CD4-positive, CD25-positive, alpha-beta regulatory T cell (primary cell): ENCODE results near the gene DNAJB14. TPM values are rescaled to one million over a fixed set of nuclear protein-coding genes. Genes with fewer than 3 reads are reported as not detected.
A peak's percentile ranks its signal among the peaks of the same experiment; 100 is the strongest.

Experiments
- ATAC-seq, 2 donors: fragments of 150-1000 bp; cut with Tn5 transposase; one replicate each; pipeline ENCODE4 v1.10.0; 2021; ENCODE audit warnings: low read depth in 2 of 2, moderate number of reproducible peaks in 2 of 2, moderate library complexity in 1 of 2
- DNase-seq, 3 donors: peaks; one replicate each; pipeline versions ENCODE4 v3.0.0 to v3.0.0-alpha.2; 2012 to 2022; ENCODE audit warnings: mixed read lengths in 1 of 3
- H3K27ac ChIP-seq: one replicate; pipeline ENCODE4 v1.7.0; 2013; ENCODE audit warnings: mild to moderate bottlenecking, low read length; ENCODE audit not compliant: insufficient read depth, poor library complexity, severe bottlenecking
- H3K27me3 ChIP-seq: one replicate; pipeline ENCODE4 v1.7.0; 2013; ENCODE audit warnings: low read length; ENCODE audit not compliant: control insufficient read depth, insufficient read depth
- H3K36me3 ChIP-seq: one replicate; pipeline ENCODE4 v1.7.0; 2013; ENCODE audit warnings: mild to moderate bottlenecking, low read length, moderate library complexity; ENCODE audit not compliant: control insufficient read depth, insufficient read depth
- H3K4me1 ChIP-seq: 2 replicates; pipeline ENCODE4 v1.7.0; 2013; ENCODE audit warnings: mild to moderate bottlenecking, low read length; ENCODE audit not compliant: insufficient read depth, control insufficient read depth, poor library complexity, severe bottlenecking
- H3K4me3 ChIP-seq: one replicate; pipeline ENCODE4 v1.7.0; 2013; ENCODE audit warnings: low read depth, mild to moderate bottlenecking, low read length, moderate library complexity
- H3K9me3 ChIP-seq, 2 experiments: 1 replicate in 1 of 2; 2 replicates in 1 of 2; pipeline ENCODE4 v1.7.0; 2013; ENCODE audit warnings: low read length in 2 of 2, mild to moderate bottlenecking in 1 of 2, moderate library complexity in 1 of 2; ENCODE audit not compliant: control insufficient read depth in 2 of 2
- H3K27ac Mint-ChIP-seq, 3 donors: one replicate each; pipeline ENCODE4 v1.8.0; 2020 to 2022; ENCODE audit warnings: mild to moderate bottlenecking in 3 of 3, mixed read lengths in 3 of 3, moderate library complexity in 2 of 3
- H3K27me3 Mint-ChIP-seq: one replicate; pipeline ENCODE4 v1.8.0; 2022; ENCODE audit warnings: mild to moderate bottlenecking, mixed read lengths
- H3K36me3 Mint-ChIP-seq: one replicate; pipeline ENCODE4 v1.8.0; 2020; ENCODE audit warnings: mixed read lengths
- H3K4me1 Mint-ChIP-seq, 4 donors: one replicate each; pipeline ENCODE4 v1.8.0; 2020 to 2022; ENCODE audit warnings: mixed read lengths in 4 of 4, mild to moderate bottlenecking in 1 of 4
- H3K4me3 Mint-ChIP-seq, 4 donors: one replicate each; pipeline ENCODE4 v1.8.0; 2020 to 2022; ENCODE audit warnings: mild to moderate bottlenecking in 4 of 4, mixed read lengths in 4 of 4, moderate library complexity in 3 of 4
- H3K9me3 Mint-ChIP-seq, 7 donors: one replicate each; pipeline ENCODE4 v1.8.0; 2020 to 2022; ENCODE audit warnings: mixed read lengths in 7 of 7, mild to moderate bottlenecking in 3 of 7, moderate library complexity in 2 of 7
- polyA plus RNA-seq, 4 donors: library from polyadenylated mRNA; unstranded; fragments of 300-500 nt; fragmentation: Illumina TruSeq; gene quantifications; one replicate each; pipeline ENCODE4 v1.2.3, GENCODE V29; 2021
- total RNA-seq: library from RNA; stranded (reverse); gene quantifications from one replicate; pipeline ENCODE4 v1.2.3, GENCODE V29; 2022

The DNAJB14 gene
- total and polyA plus RNA-seq, 5 donors from 2014 or later = 50.3 to 66.1 (median 54.3) TPM

GRCh38 chr4:99853190-99853589, 93.2 kb downstream of the DNAJB14 start:
- Mint-ChIP-seq H3K36me3 (peaks cover 20% of the 10 kb centered on the region), H3K4me1 (peaks cover 35 to 67% (median 60%) of the 10 kb centered on the region in 4 donors), H3K27me3 (no peaks in the 10 kb centered on the region), H3K27ac (peak overlapping the region in 2 of 3 donors; percentile 39 to 90), H3K4me3 (no peak overlapping the region), H3K9me3 (no peaks in the 10 kb centered on the region)
- Histone ChIP-seq H3K27me3 (no peaks in the 10 kb centered on the region), H3K4me3 (no peak overlapping the region), H3K27ac (no peak overlapping the region), H3K9me3 (no peaks in the 10 kb centered on the region), H3K4me1 (peaks cover 38% of the 10 kb centered on the region), H3K36me3 (no peaks in the 10 kb centered on the region)
- ATAC-seq (no peak), DNase-seq (no peak)

GRCh38 chr4:99852199-99852749, 94.1 kb downstream of the DNAJB14 start:
- H3K27ac Mint-ChIP-seq = peak overlapping the region; percentile 72 to 90 (median 74)
- Histone ChIP-seq H3K4me1 (peaks cover 46% of the 10 kb centered on the region), H3K27ac (peak overlapping the region; percentile 71), H3K27me3 (no peaks in the 10 kb centered on the region), H3K36me3 (no peaks in the 10 kb centered on the region), H3K9me3 (no peaks in the 10 kb centered on the region), H3K4me3 (peak overlapping the region; percentile 34)
- no peaks in the 10 kb centered on the region for H3K9me3 Mint-ChIP-seq
- peaks cover 38 to 74% (median 65%) of the 10 kb centered on the region in 4 donors for H3K4me1 Mint-ChIP-seq
- H3K4me3 Mint-ChIP-seq = peak overlapping the region; percentile 14 to 82 (median 68)
- ATAC-seq = no peak
- DNase-seq = no peak
- H3K27me3 Mint-ChIP-seq = no peaks in the 10 kb centered on the region
- H3K36me3 Mint-ChIP-seq = peaks cover 20% of the 10 kb centered on the region

- H3K4me1 Mint-ChIP-seq = peaks cover 44 to 70% (median 64%) of the 10 kb centered on the region in 4 donors
- Histone ChIP-seq H3K27me3 (no peaks in the 10 kb centered on the region), H3K36me3 (no peaks in the 10 kb centered on the region), H3K9me3 (no peaks in the 10 kb centered on the region), H3K27ac (peak overlapping the region; percentile 52), H3K4me3 (peak overlapping the region; percentile 52), H3K4me1 (peaks cover 60% of the 10 kb centered on the region)
- H3K9me3 Mint-ChIP-seq = no peaks in the 10 kb centered on the region
- H3K27me3 Mint-ChIP-seq = no peaks in the 10 kb centered on the region
- DNase-seq = peak in 1 of 3 donors; percentile 79
- peak overlapping the region; percentile 91 to 99 (median 91) for H3K27ac Mint-ChIP-seq
- H3K36me3 Mint-ChIP-seq = peaks cover 6% of the 10 kb centered on the region
- ATAC-seq = peak; percentile 22 to 35
- H3K4me3 Mint-ChIP-seq = peak overlapping the region; percentile 39 to 77 (median 50)
Measured at GRCh38 chr4:99848591-99849001, 97.8 kb downstream of the DNAJB14 start.

GRCh38 chr4:99847362-99847976, 98.9 kb downstream of the DNAJB14 start:
- H3K4me3 Mint-ChIP-seq = peak overlapping the region; percentile 35 to 77 (median 64)
- Histone ChIP-seq H3K4me1 (peaks cover 60% of the 10 kb centered on the region), H3K36me3 (no peaks in the 10 kb centered on the region), H3K9me3 (no peaks in the 10 kb centered on the region), H3K27ac (peak overlapping the region; percentile 81), H3K27me3 (no peaks in the 10 kb centered on the region), H3K4me3 (peak overlapping the region; percentile 81)
- H3K9me3 Mint-ChIP-seq = no peaks in the 10 kb centered on the region
- ATAC-seq (peak; percentile 37 to 65), DNase-seq (peak in 2 of 3 donors; percentile 44 to 71)
- H3K27me3 Mint-ChIP-seq = no peaks in the 10 kb centered on the region
- peaks cover 47 to 69% (median 62%) of the 10 kb centered on the region in 4 donors for H3K4me1 Mint-ChIP-seq
- peak overlapping the region; percentile 91 to 99 (median 91) for H3K27ac Mint-ChIP-seq
- H3K36me3 Mint-ChIP-seq = peaks cover 8% of the 10 kb centered on the region

GRCh38 chr4:99846891-99847290, 99.5 kb downstream of the DNAJB14 start:
- Histone ChIP-seq H3K4me1 (peaks cover 57% of the 10 kb centered on the region), H3K27me3 (no peaks in the 10 kb centered on the region), H3K36me3 (peaks cover 2% of the 10 kb centered on the region), H3K9me3 (no peaks in the 10 kb centered on the region), H3K4me3 (peak overlapping the region; percentile 81), H3K27ac (peak overlapping the region; percentile 81)
- Mint-ChIP-seq H3K4me1 (peaks cover 43 to 65% (median 57%) of the 10 kb centered on the region in 4 donors), H3K27me3 (no peaks in the 10 kb centered on the region), H3K9me3 (no peaks in the 10 kb centered on the region), H3K4me3 (peak overlapping the region; percentile 35 to 77 (median 64)), H3K36me3 (peaks cover 11% of the 10 kb centered on the region), H3K27ac (peak overlapping the region; percentile 91 to 99 (median 91))
- ATAC-seq (no peak), DNase-seq (no peak)

Other genes with a start within 250 kb of the DNAJB14 start
- gene DAPP1, start 129.8 kb downstream of the DNAJB14 start, total RNA-seq = 29.8 TPM
- 10 to 100 TPM; 25.0 to 42.8 (median 31.7) TPM for gene DAPP1, start 129.8 kb downstream of the DNAJB14 start, polyA plus RNA-seq
- gene LAMTOR3, start 52.2 kb downstream of the DNAJB14 start, total RNA-seq = 17.0 TPM
- gene LAMTOR3, start 52.2 kb downstream of the DNAJB14 start, polyA plus RNA-seq = 10 to 100 TPM; 32.5 to 41.5 (median 34.1) TPM
- 143 TPM for gene H2AZ1, start 3.7 kb upstream of the DNAJB14 start, total RNA-seq
- 100 to 1,000 TPM; 468 to 637 (median 518) TPM for gene H2AZ1, start 3.7 kb upstream of the DNAJB14 start, polyA plus RNA-seq
- not detected for gene DDIT4L, start 243.8 kb upstream of the DNAJB14 start, total RNA-seq
- not detected for gene DDIT4L, start 243.8 kb upstream of the DNAJB14 start, polyA plus RNA-seq